PC-9 (cell line): Measurements from ENCODE around the gene HSPB8. TPM values are rescaled to one million over a fixed set of nuclear protein-coding genes. Genes with fewer than 3 reads are reported as not detected.

ENCODE experiments used
- BruUV-seq: library from RNA; stranded (reverse); fragments of 400-500 nt; replicated peaks from 2 replicates; lab custom pipeline; 2021; lab: Mats Ljungman, UMichigan
- CTCF ChIA-PET: fragments of 300-600 bp; sonication (Branson Sonifier 250); formaldehyde crosslinking; loops from one replicate; lab custom pipeline; 2022; ENCODE audit warnings: antibody characterized with exemption; lab: Charles Lee
- POLR2A ChIA-PET: fragments of 300-600 bp; sonication (Branson Sonifier 250); formaldehyde crosslinking; loops from one replicate; lab custom pipeline; 2022; ENCODE audit warnings: antibody characterized with exemption; ENCODE audit not compliant: unreplicated experiment; lab: Charles Lee
- DNase-seq, 2 experiments: peaks; one replicate each; pipeline versions ENCODE4 v3.0.0 to v3.0.0-alpha.2; 2015 to 2022; ENCODE audit warnings: mixed read lengths in 1 of 2
- H2AFZ ChIP-seq: fragments of 200-600 bp; sonication (generic); 2 replicates; pipeline ENCODE4 v1.8.1; 2017; ENCODE audit warnings: antibody characterized with exemption
- H3F3A ChIP-seq: fragments of 200-600 bp; sonication (generic); 2 replicates; pipeline ENCODE4 v1.8.1; 2017; ENCODE audit warnings: antibody characterized with exemption, mild to moderate bottlenecking, low read depth; ENCODE audit not compliant: insufficient read depth
- H3K27ac ChIP-seq: fragments of 200-600 bp; sonication (generic); 2 replicates; pipeline ENCODE4 v1.6.1; 2016; ENCODE audit warnings: mixed run types
- H3K27me3 ChIP-seq: fragments of 200-600 bp; sonication (generic); 2 replicates; pipeline ENCODE4 v1.6.1; 2016; ENCODE audit warnings: low read depth, mixed run types; ENCODE audit not compliant: insufficient read depth
- H3K36me3 ChIP-seq: fragments of 200-600 bp; sonication (generic); 2 replicates; pipeline ENCODE4 v1.6.1; 2016; ENCODE audit warnings: low read depth, mixed run types
- H3K4me1 ChIP-seq: fragments of 200-600 bp; sonication (generic); replicated peaks from 2 replicates; pipeline ENCODE4 v1.6.1; 2016; ENCODE audit warnings: mixed run types; ENCODE audit not compliant: insufficient read depth
- H3K4me2 ChIP-seq: fragments of 200-600 bp; sonication (generic); 2 replicates; pipeline ENCODE4 v1.6.1; 2017; ENCODE audit warnings: mixed run types
- H3K4me3 ChIP-seq: fragments of 200-600 bp; sonication (generic); 2 replicates; pipeline ENCODE4 v1.6.1; 2016; ENCODE audit warnings: mixed run types
- H3K79me2 ChIP-seq: fragments of 200-600 bp; sonication (generic); 2 replicates; pipeline ENCODE4 v1.6.1; 2017; ENCODE audit warnings: low read depth, mixed run types
- H3K9me2 ChIP-seq: fragments of 200-600 bp; sonication (generic); 2 replicates; pipeline ENCODE4 v1.8.1; 2017; ENCODE audit warnings: mild to moderate bottlenecking; ENCODE audit not compliant: insufficient read depth
- H3K9me3 ChIP-seq: fragments of 200-600 bp; sonication (generic); 2 replicates; pipeline ENCODE4 v1.8.1; 2016; ENCODE audit warnings: low read depth; ENCODE audit not compliant: insufficient read depth
- H4K20me1 ChIP-seq: fragments of 200-600 bp; sonication (generic); 2 replicates; pipeline ENCODE4 v1.8.1; 2017; ENCODE audit not compliant: insufficient read depth
- CTCF ChIP-seq: fragments of 200-600 bp; sonication (generic); conservative IDR thresholded peaks from 2 replicates; pipeline ENCODE4 v1.6.1; 2017; ENCODE audit warnings: mixed run types, antibody characterized with exemption, mild to moderate bottlenecking, moderate library complexity
- EZH2 ChIP-seq: fragments of 200-600 bp; sonication (generic); IDR thresholded peaks from 2 replicates; pipeline ENCODE4 v1.8.0; 2017; ENCODE audit warnings: antibody characterized with exemption, low read depth
- intact Hi-C: fragments of 100-400 bp; cut with micrococcal nuclease; formaldehyde crosslinking; loops from one replicate; pipeline ENCODE4 v1.10.0; 2022; ENCODE audit not compliant: unreplicated experiment
- total RNA-seq: library from RNA; stranded (reverse); gene quantifications from 2 replicates; pipeline ENCODE4 v1.2.3, GENCODE V29; 2021

HSPB8 gene
- total RNA-seq, 1 experiment from 2014 or later: 6.0 TPM

DNA sequence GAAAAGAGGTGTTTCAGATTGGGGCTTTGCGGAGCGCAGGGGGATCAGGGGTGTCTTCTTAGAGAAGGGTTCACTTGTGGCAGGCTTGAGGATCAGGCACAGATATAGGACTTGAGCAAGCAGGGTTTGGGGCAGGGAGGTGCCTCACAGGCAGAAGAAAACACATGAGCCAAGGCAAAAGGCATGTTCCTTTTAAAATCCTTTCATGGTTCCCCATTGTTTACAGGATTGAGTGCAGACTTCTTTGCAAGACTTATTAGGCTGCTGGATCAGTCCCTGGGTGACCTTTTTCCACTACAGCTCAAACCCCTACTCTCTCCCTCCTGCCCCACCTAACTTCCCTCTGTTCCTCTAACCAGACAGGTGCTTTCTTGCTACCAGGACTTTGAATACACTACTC lies 19.7 kb downstream of the HSPB8 start:
- POLR2A ChIA-PET: no interaction called here
- Histone ChIP-seq H3K79me2 (no peaks in the 10 kb centered on the region), H3K27me3 (no peaks in the 10 kb centered on the region), H3K4me3 (no peak overlapping the region), H3K9me2 (no peaks in the 10 kb centered on the region), H3K9me3 (no peaks in the 10 kb centered on the region), H4K20me1 (no peaks in the 10 kb centered on the region), H3K27ac (no peak overlapping the region), H3K4me1 (peaks cover 6% of the 10 kb centered on the region; the same call in 1 of the 2 replicates), H3K36me3 (no peaks in the 10 kb centered on the region), H3F3A (no peaks in the 10 kb centered on the region), H2AFZ (no peak overlapping the region), H3K4me2 (no peak overlapping the region)
- DNase-seq: no peak
- intact Hi-C loops: no loop called here
- CTCF ChIA-PET: no interaction called here
- BruUV-seq: no TSS peak
- TF ChIP-seq CTCF: no peak

GRCh38 chr12:119200601-119201000 lies 21.9 kb downstream of the HSPB8 start:
- Histone ChIP-seq H3K36me3 (no peaks in the 10 kb centered on the region), H3K79me2 (no peaks in the 10 kb centered on the region), H2AFZ (no peak overlapping the region), H3K4me3 (no peak overlapping the region), H3F3A (no peaks in the 10 kb centered on the region), H3K27me3 (no peaks in the 10 kb centered on the region), H4K20me1 (no peaks in the 10 kb centered on the region), H3K4me1 (peaks cover 6% of the 10 kb centered on the region; the same call in 1 of the 2 replicates), H3K4me2 (no peak overlapping the region), H3K27ac (no peak overlapping the region), H3K9me3 (no peaks in the 10 kb centered on the region), H3K9me2 (no peaks in the 10 kb centered on the region)
- intact Hi-C loops: no loop called here
- ChIA-PET POLR2A (no interaction called here), CTCF (no interaction called here)
- no TSS peak for BruUV-seq
- no peak for DNase-seq
- TF ChIP-seq EZH2 (no peak), CTCF (no peak)

DNA sequence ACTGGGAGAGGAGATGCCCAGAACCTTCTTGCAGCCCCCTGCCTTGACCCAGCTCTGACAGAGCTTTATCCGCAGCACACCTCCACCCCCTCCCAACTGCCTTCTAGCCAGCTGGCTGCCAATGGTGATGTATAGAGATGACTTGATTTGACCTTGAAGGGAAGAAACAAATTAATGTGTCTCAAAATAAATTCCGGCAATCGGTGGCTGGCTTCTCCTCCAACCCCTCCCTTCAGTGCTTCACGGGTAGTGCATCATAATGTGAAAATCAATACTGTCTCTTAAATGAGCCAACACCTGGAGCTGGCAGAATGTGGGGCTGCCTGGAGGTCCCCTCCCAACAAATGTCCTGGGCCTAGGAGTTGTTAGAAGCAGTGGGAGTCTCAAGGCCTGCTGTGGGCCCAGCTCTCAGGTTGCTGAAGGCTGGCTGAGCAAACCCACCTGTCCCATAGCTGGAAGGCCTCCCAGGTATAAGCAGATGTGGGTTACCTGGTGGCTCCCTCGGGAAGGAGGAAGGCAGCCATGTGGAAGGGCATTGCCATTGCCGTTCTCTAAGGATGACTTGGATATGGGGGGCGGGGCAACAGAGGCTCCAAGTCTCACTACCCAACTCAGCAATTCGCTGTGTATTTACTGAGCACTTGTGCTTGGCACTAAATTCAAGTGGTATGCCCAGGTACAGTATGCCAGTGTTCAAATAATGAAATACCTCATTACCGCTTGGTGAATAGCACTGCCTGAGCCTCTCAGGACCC lies 23.2 kb downstream of the HSPB8 start:
- ChIA-PET POLR2A (no interaction called here), CTCF (no interaction called here)
- no peak for DNase-seq
- Histone ChIP-seq H3K9me2 (no peaks in the 10 kb centered on the region), H2AFZ (no peak overlapping the region), H3K27ac (no peak overlapping the region), H3K79me2 (no peaks in the 10 kb centered on the region), H4K20me1 (no peaks in the 10 kb centered on the region), H3K4me2 (no peak overlapping the region), H3K4me3 (no peak overlapping the region), H3K27me3 (no peaks in the 10 kb centered on the region), H3K4me1 (peaks cover 7% of the 10 kb centered on the region), H3K36me3 (no peaks in the 10 kb centered on the region), H3F3A (no peaks in the 10 kb centered on the region), H3K9me3 (no peaks in the 10 kb centered on the region)
- no TSS peak for BruUV-seq
- intact Hi-C loops: no loop called here
- TF ChIP-seq EZH2 (no peak), CTCF (no peak)
